Activated naive CD4-positive, alpha-beta T cell (primary cell): ENCODE results near the gene PGGHG.
"Not testable (repeated sequence)": the region's sequence is repeated elsewhere in the genome, so short reads cannot be mapped to it uniquely, and the experiment has no call there.

ENCODE experiments used
- DNase-seq, 4 experiments: peaks; one replicate each; lab custom pipeline; 2025; lab: John Stamatoyannopoulos, UW

Gene PGGHG

DNA sequence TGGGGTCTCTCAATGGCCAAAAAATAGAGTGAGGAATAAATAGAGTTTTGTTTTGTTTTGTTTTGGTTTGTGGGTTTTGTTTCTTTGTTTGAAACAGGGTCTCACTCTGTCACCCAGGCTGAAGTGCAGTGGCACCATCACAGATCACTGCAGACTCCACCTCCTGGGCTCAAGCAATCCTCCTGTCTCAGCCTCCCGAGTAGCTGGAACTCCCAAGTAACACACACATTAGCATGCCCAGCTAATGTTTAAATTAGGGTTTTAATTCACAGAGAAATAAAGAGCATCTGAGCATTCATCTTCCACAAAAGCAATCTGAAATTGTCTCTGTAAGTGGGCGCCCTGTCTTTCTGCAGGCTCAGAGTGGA lies 40.9 kb downstream of the PGGHG start:
- no peak for DNase-seq

GRCh38 chr11:330307-330693 lies 41.4 kb downstream of the PGGHG start:
- DNase-seq = no peak

- no peak for DNase-seq
These were observed 41.9 kb downstream of the PGGHG start for GRCh38 chr11:330694-331357.

GRCh38 chr11:331358-332060 lies 42.6 kb downstream of the PGGHG start:
- no peak for DNase-seq

GRCh38 chr11:332651-333480 lies 43.9 kb downstream of the PGGHG start:
- DNase-seq = no peak

DNA sequence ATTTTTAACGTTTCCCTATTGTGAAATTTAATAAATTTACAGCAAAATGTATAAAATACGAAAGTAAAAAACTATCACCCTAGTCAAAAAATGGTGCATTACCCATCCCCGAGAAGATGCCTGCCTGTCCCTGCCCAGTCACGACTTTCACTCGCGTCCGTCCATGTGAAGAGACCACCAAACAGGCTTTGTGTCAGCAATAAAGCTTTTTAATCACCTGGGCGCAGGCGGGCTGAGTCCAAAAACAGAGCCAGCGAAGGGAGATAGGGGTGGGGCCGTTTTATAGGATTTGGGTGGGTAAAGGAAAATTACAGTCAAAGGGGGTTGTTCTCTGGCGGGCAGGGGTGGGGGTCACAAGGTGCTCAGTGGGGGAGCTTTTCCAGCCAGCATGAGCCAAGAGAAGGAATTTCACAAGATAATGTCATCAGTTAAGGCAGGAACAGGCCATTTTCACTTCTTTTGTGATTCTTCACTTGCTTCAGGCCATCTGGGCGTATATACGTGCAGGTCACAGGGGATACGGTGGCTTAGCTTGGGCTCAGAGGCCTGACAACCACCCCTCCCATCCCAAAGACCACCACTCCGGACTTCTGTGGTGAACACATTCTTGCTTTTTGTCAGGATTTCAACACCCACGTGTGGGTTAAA lies 44.8 kb downstream of the PGGHG start:
- not testable (repeated sequence) for DNase-seq

DNA sequence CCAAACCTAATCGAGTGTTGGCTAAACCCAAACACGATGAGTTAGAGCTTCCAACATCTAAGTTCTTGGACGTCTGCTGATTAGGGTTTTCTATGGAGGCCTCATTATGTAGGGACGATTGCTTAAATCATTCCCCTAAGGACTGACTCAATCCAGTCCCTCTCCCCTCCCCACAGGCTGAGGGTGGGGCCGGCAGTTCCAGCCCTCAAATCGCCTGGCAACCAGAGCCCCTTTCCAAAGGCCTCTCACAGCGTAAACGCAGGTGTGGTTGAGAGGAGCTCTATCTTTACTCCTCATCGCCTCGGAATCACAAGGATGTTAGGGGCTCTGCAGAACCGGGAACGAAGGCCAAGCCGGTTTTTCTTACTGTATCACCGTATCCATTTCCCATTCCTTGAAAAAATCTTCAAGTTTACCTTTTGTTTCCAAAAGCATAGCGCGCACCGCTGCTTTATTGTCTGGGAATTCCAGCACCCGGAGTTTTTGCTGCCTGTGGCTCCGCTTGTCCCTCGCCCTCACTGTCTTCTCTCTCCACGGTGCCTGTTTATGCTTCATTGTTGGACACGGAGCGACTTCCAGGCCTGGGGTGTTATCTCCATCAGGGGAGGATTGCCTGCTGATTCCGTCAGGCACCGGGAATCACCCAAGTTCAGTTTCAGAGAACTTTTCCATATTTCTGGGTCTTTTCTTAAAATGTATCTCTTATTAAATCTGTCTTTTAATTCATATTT lies 45.5 kb downstream of the PGGHG start:
- no peak for DNase-seq

DNA sequence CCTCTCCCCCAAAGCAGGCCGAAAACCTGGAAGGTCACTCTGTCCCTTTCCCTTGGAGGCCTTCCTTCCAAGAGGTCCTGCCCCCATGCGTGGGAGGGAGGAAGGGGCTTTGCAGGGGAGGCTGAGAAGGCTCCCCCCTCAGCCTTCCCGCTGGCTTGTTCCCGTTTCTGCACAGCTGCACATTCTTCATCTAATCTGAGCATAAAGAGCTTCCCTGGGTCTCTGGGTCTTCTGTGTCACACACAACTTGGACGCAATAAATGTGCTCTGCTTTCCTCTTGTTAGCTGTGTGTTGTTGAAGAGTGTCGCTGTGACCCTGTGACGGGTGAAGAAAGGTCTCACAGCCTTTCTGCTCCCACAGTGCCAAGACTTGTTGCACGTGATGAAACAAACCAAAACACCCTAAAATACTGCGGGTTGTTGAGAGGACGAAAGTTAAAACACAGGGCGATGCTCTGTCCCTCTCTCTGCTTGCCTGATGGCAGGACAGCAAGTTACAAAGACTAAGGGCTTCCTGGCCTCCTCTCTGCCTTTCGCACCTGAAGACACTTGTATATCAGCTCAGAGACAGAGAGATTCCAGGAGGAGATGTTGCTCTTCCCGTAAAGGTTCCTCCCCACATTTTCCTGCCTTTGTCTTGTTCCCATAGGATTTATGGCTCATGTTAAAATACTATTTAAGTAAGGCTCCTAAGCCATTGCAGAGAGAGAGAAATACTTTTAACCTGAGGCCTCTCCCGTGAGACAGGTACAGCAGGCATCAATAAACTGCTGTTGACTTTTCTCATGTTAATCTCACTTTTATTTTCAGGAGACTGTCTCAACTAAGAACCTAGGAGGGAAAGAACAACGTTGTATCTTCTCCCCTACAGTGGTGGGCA lies 47.1 kb downstream of the PGGHG start:
- no peak for DNase-seq

DNA sequence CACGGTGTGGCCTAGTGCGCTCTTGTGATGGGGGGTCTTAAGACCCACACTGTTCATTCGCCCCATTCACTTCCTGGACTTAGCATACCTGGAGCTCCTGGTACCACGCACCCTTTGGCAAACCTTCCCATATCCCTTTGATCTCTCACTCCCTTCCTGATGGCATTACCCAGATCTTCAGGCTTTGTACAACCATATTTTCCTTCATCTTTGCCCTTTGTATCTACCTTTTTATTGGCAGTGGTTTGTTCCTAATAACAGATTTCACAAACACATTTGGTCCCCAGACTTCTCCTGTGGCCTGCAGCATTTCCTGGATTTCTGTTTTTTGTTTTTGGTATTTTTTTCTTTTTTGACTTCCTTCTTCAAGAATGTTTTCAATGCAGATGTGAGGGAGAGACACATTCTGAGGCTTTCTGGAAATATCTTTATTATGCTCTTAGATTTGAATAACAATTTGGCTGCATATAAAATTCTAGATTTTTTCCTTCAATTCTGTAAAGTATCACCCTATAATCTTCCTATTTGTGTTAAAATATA lies 47.8 kb downstream of the PGGHG start:
- DNase-seq = no peak

GRCh38 chr11:337711-338110 lies 48.8 kb downstream of the PGGHG start:
- no peak for DNase-seq

DNA sequence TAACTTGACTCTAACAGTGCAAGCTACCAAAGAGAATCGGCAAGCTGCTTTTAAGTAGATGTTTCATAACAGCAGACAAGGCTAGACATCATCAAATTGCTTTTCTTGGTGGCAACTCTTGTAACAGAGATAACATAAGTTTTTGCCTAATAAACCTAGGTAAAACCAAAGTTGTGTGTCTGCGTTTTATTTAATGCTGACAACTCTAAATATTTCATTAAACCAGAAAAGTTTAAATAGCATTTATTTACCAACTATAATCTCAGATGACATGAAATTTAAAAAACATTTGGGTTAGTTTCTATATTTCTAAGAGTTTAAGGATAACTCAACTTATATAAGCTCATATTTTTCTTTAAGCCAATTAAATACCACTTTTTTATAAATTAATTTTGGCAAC lies 51.0 kb downstream of the PGGHG start:
- no peak for DNase-seq

DNA sequence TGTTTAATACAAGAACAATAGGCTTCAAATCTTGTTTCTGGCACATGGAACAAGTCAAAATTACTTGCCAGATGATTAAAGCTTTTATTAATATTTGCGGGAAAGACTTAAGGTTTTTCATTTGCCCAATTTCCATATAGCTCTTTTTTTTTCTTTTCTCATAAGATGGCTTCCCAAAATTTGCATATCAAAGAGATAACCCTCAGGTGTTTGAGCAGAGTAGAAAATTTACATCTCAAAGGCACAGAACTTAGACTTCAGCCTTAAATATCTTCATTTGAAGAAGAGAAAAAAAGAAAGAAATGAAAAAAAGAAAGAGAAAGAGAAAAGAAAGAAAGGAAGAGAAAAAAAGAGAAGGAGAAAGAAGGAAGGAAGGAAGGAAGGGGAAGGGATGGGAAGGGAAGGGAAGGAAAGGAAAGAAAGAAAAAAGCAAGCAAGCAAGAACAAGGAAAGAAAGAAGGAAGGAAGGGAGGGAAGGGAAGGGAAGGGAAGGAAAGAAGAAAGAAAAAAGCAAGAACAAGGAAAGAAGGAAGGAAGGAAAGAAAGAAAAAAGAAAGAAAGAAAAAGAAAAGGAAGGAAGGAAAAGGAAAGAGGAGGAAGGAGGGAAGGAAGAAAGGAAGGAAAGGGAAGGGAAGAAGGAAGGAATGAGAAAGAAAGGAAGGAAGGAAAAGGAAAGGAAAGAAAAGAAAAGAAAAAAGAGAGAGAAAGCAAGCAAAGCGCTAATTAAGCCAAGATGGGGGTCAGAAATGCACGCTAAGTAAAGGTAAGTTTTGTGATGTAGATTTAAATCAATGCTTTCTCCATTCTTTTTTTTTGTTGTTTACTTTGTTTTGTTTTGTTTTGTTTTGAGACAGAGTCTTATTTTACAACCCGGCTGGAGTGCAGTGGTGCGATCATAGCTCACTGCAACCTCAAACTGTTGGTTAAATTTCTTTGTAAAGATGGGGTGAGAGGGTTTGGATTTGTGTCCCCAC lies 51.9 kb downstream of the PGGHG start:
- no peak for DNase-seq

DNA sequence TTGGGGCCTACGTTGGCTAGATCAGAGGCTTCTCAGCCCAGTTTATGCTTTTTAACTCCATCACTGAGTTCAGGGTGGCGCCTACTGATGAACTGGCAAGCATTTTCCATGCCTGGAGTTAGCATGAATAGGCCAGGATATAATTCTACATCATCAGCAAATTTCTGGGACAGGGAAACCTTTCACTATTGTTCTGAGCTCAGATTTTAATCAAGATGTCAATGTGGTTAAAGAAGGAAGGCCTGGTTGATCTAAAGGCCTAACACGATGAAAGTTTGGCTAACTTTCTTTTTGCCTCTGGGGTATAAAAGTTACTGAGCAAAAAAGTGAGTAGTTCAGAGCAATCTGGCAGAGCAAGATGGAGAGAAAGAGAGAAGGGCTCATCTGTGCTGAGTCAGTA lies 53.4 kb downstream of the PGGHG start:
- DNase-seq = no peak

DNA sequence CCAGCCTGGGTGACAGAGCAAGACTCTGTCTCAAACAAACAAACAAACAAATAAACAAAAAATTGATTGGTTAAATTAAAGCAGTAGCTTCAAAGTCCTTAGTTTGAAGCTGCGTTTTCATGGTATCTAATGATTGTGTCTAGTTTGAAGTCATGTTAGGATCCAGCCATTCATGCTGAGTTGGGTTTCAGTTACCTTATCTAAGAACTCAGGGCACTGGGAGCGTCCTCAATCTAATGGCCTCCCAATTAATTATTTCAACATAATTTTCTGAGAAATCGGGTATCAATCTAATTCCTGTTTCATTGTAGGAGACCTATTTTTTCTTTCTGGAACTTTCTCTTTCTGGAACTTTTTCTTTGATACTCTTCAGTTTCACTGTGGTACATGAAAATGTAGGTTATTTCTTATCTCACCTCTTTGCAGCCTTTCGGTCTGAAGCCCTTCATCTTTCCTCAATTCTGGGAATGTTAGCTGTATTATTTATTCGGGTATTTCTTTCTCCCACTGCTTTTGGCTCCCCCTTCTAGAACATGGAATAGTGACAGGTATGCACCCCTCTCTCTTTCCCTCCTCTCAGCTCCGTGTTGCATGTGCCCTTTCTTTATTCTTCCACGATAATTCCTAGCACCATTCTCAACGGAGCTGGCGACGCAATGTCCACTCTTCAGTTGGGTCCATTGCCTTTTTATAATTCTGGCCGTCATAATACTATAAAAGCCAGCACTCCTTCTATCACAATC lies 56.1 kb downstream of the PGGHG start:
- no peak for DNase-seq
